H1 (cell line): ENCODE results near the gene CCDC47. TPM values are rescaled to one million over a fixed set of nuclear protein-coding genes. Genes with fewer than 3 reads are reported as not detected.

Source experiments
- CTCF ChIA-PET: fragments of 300-600 bp; sonication (Branson Sonifier 250); formaldehyde crosslinking; loops from one replicate; lab custom pipeline; 2021; ENCODE audit not compliant: partially characterized antibody; lab: Charles Lee
- POLR2A ChIA-PET: fragments of 300-600 bp; sonication (Branson Sonifier 250); formaldehyde crosslinking; loops from one replicate; lab custom pipeline; 2021; ENCODE audit warnings: inconsistent platforms; ENCODE audit not compliant: partially characterized antibody; lab: Charles Lee
- DNase-seq, 2 experiments: peaks; one replicate each; pipeline versions ENCODE4 v3.0.0 to v3.0.0-alpha.2; 2010 to 2022; ENCODE audit warnings: low spot score in 2 of 2, low read depth in 1 of 2, mixed read lengths in 1 of 2
- FAIRE-seq: peaks from 2 replicates; lab custom pipeline; 2011; peaks lifted over from hg19 to GRCh38; lab: Jason Lieb, UNC
- H2AFZ ChIP-seq: 2 replicates; pipeline ENCODE4 v1.8.1; 2012; ENCODE audit warnings: low read length, inconsistent platforms
- H2AK5ac ChIP-seq: 2 replicates; pipeline ENCODE4 v1.6.1; 2013; ENCODE audit warnings: low read depth, low read length
- H2BK120ac ChIP-seq: replicated peaks from 2 replicates; pipeline ENCODE3; 2013; ENCODE audit warnings: low read depth, low read length, inconsistent platforms
- H2BK12ac ChIP-seq: 2 replicates; pipeline ENCODE4 v1.6.1; 2013; ENCODE audit warnings: low read depth, low read length
- H2BK15ac ChIP-seq: 2 replicates; pipeline ENCODE4 v1.6.1; 2013; ENCODE audit warnings: low read length
- H2BK20ac ChIP-seq: 2 replicates; pipeline ENCODE4 v1.6.1; 2013; ENCODE audit warnings: low read length
- H2BK5ac ChIP-seq: 2 replicates; pipeline ENCODE4 v1.6.1; 2013; ENCODE audit warnings: low read depth, low read length
- H3K14ac ChIP-seq: 2 replicates; pipeline ENCODE4 v1.6.1; 2013; ENCODE audit warnings: inconsistent platforms; ENCODE audit not compliant: insufficient read length
- H3K18ac ChIP-seq: 2 replicates; pipeline ENCODE4 v1.6.1; 2013; ENCODE audit warnings: low read length; ENCODE audit errors: extremely low read depth
- H3K23ac ChIP-seq: 2 replicates; pipeline ENCODE4 v1.6.1; 2013; ENCODE audit warnings: inconsistent platforms; ENCODE audit not compliant: insufficient read length
- H3K23me2 ChIP-seq: 2 replicates; pipeline ENCODE4 v1.6.1; 2013; ENCODE audit warnings: low read depth, low read length
- H3K27ac ChIP-seq: 2 replicates; pipeline ENCODE4 v1.6.1; 2011; ENCODE audit warnings: low read depth, low read length, inconsistent platforms
- H3K27me3 ChIP-seq, 4 experiments: replicated peaks in 1 of 4; 1 replicate in 1 of 4; 2 replicates in 3 of 4; pipeline versions ENCODE4 v1.6.1 to v1.8.1; 2011 to 2013; ENCODE audit warnings: low read length in 3 of 4, mild to moderate bottlenecking in 3 of 4, inconsistent platforms in 2 of 4, mixed read lengths in 2 of 4, moderate library complexity in 1 of 4; ENCODE audit not compliant: control insufficient read depth in 3 of 4, insufficient read depth in 3 of 4; ENCODE audit errors: extremely low read depth in 1 of 4
- H3K36me3 ChIP-seq, 4 experiments: 2 replicates each; pipeline versions ENCODE4 v1.6.1 to v1.8.1; 2011 to 2013; ENCODE audit warnings: mild to moderate bottlenecking in 4 of 4, low read length in 3 of 4, moderate library complexity in 2 of 4, control low read depth in 1 of 4, inconsistent platforms in 1 of 4; ENCODE audit not compliant: insufficient read depth in 4 of 4, control insufficient read depth in 2 of 4
- H3K4ac ChIP-seq: replicated peaks from 2 replicates; pipeline ENCODE3; 2013; ENCODE audit warnings: low read length, low read depth, mixed read lengths, inconsistent platforms; ENCODE audit not compliant: insufficient read length
- H3K4me1 ChIP-seq, 4 experiments: replicated peaks in 1 of 4; 1 replicate in 1 of 4; 2 replicates in 3 of 4; pipeline versions ENCODE4 v1.6.1 to v1.8.1; 2011 to 2013; ENCODE audit warnings: low read length in 3 of 4, inconsistent platforms in 2 of 4, mixed read lengths in 1 of 4; ENCODE audit not compliant: insufficient read depth in 4 of 4, control insufficient read depth in 3 of 4
- H3K4me2 ChIP-seq, 2 experiments: 2 replicates each; pipeline versions ENCODE4 v1.6.1 to v1.8.1; 2011 to 2013; ENCODE audit warnings: low read depth in 2 of 2, low read length in 2 of 2, control low read depth in 1 of 2, inconsistent platforms in 1 of 2, mild to moderate bottlenecking in 1 of 2; ENCODE audit not compliant: insufficient read depth in 1 of 2
- H3K4me3 ChIP-seq, 4 experiments: fragments of 200-600, 300-600 bp in 1 of 4; sonication (generic), shearing (Covaris generic), sonication (Bioruptor Twin) in 1 of 4; 2 replicates each; pipeline versions ENCODE4 v1.5.1 to v1.8.1; 2011 to 2016; ENCODE audit warnings: low read length in 4 of 4, low read depth in 3 of 4, control low read depth in 2 of 4, inconsistent platforms in 2 of 4, mild to moderate bottlenecking in 2 of 4, mixed read lengths in 1 of 4, moderate library complexity in 1 of 4; ENCODE audit not compliant: insufficient read depth in 2 of 4; ENCODE audit errors: extremely low read depth in 1 of 4
- H3K56ac ChIP-seq: replicated peaks from 2 replicates; pipeline ENCODE3; 2013; ENCODE audit warnings: low read depth, mild to moderate bottlenecking, mixed read lengths, low read length, inconsistent platforms; ENCODE audit not compliant: insufficient read length
- H3K79me1 ChIP-seq: 2 replicates; pipeline ENCODE4 v1.6.1; 2013; ENCODE audit warnings: low read depth, low read length, control low read depth
- H3K79me2 ChIP-seq, 2 experiments: 2 replicates each; pipeline versions ENCODE4 v1.6.1 to v1.8.1; 2012 to 2013; ENCODE audit warnings: low read length in 2 of 2, mild to moderate bottlenecking in 2 of 2, inconsistent platforms in 1 of 2; ENCODE audit not compliant: insufficient read depth in 2 of 2, control insufficient read depth in 1 of 2
- H3K9ac ChIP-seq, 4 experiments: replicated peaks in 1 of 4; 1 replicate in 1 of 4; 2 replicates in 3 of 4; pipeline versions ENCODE4 v1.6.1 to v1.8.1; 2011 to 2013; ENCODE audit warnings: low read depth in 3 of 4, low read length in 3 of 4, control low read depth in 2 of 4, mild to moderate bottlenecking in 2 of 4, moderate library complexity in 2 of 4, inconsistent platforms in 1 of 4; ENCODE audit errors: extremely low read depth in 1 of 4
- H3K9me3 ChIP-seq, 2 experiments: 2 replicates each; pipeline versions ENCODE4 v1.6.1 to v1.8.1; 2012 to 2013; ENCODE audit warnings: mild to moderate bottlenecking in 2 of 2, moderate library complexity in 2 of 2, control low read depth in 1 of 2, inconsistent platforms in 1 of 2, low read depth in 1 of 2, low read length in 1 of 2, mixed read lengths in 1 of 2; ENCODE audit not compliant: insufficient read depth in 2 of 2
- H4K20me1 ChIP-seq, 2 experiments: replicated peaks in 1 of 2; 2 replicates each; pipeline versions ENCODE3 to v1.8.1; 2011 to 2013; ENCODE audit warnings: inconsistent platforms in 2 of 2, low read length in 2 of 2, mild to moderate bottlenecking in 1 of 2; ENCODE audit not compliant: insufficient read depth in 2 of 2, control insufficient read depth in 1 of 2
- H4K5ac ChIP-seq: 2 replicates; pipeline ENCODE4 v1.6.1; 2013; ENCODE audit warnings: low read length, low read depth, mixed read lengths, inconsistent platforms; ENCODE audit not compliant: insufficient read length
- H4K8ac ChIP-seq: 2 replicates; pipeline ENCODE4 v1.8.0; 2013; ENCODE audit warnings: mild to moderate bottlenecking, moderate library complexity, low read length, inconsistent platforms; ENCODE audit not compliant: insufficient read depth; ENCODE audit errors: extremely low read depth
- H4K91ac ChIP-seq: replicated peaks from 2 replicates; pipeline ENCODE3; 2013; ENCODE audit warnings: low read length, mixed read lengths, inconsistent platforms; ENCODE audit not compliant: insufficient read length
- ASH2L ChIP-seq: fragments of 200-600, 300-600 bp; sonication (generic); IDR thresholded peaks from one replicate; pipeline ENCODE4 v1.7.1; 2017; ENCODE audit warnings: low read length
- BACH1 ChIP-seq: IDR thresholded peaks from 2 replicates; pipeline ENCODE4 v1.6.1; 2012; ENCODE audit warnings: low read length, improper control_type of control experiment
- HDAC2 ChIP-seq, 2 experiments: fragments of 300-600 bp in 1 of 2; sonication (generic) in 1 of 2; IDR thresholded peaks; 2 replicates each; pipeline ENCODE4 v1.6.1; 2011 to 2012; ENCODE audit warnings: low read depth in 2 of 2, low read length in 2 of 2, mild to moderate bottlenecking in 2 of 2, moderate library complexity in 2 of 2, borderline replicate concordance in 1 of 2, inconsistent platforms in 1 of 2
- JUN ChIP-seq: IDR thresholded peaks from 2 replicates; pipeline ENCODE4 v1.6.1; 2011; ENCODE audit warnings: low read depth, mild to moderate bottlenecking, improper control_type of control experiment, low read length
- RAD21 ChIP-seq, 2 experiments: IDR thresholded peaks in 1 of 2; conservative IDR thresholded peaks in 1 of 2; 2 replicates each; pipeline ENCODE4 v1.6.1; 2011; ENCODE audit warnings: low read depth in 2 of 2, low read length in 2 of 2, improper control_type of control experiment in 1 of 2, inconsistent platforms in 1 of 2, mild to moderate bottlenecking in 1 of 2, moderate library complexity in 1 of 2
- TCF12 ChIP-seq: IDR thresholded peaks from 2 replicates; pipeline ENCODE4 v1.6.1; 2011; ENCODE audit warnings: low read depth, mild to moderate bottlenecking, low read length
- WGBS, 2 experiments: shearing (Covaris generic) in 1 of 2; methylation state at CpG; one replicate each; pipeline versions ENCODE4 v1.1.6 to v1.1.7; 2013 to 2015; ENCODE audit warnings: low lambda C conversion rate in 2 of 2, mixed read lengths in 2 of 2, inconsistent platforms in 1 of 2, low coverage in 1 of 2, missing lambda C conversion rate in 1 of 2; ENCODE audit not compliant: insufficient replicate concordance in 2 of 2, insufficient coverage in 1 of 2, insufficient read length in 1 of 2; ENCODE audit errors: extremely low coverage in 1 of 2, missing lambda C conversion rate in 1 of 2; 5-methylcytosine and 5-hydroxymethylcytosine counted together
- polyA plus RNA-seq, 7 experiments: library from polyadenylated mRNA; depleted of rRNA in 3 of 7; stranded (reverse) in 5 of 7; unstranded in 2 of 7; fragments of >200 nt in 5 of 7; fragments of 200-250 nt in 2 of 7; gene quantifications; 1 replicate in 5 of 7; 2 replicates in 1 of 7; 4 replicates in 1 of 7; pipeline versions ENCODE4 v1.2.1 to v1.2.3, GENCODE V29; 2011 to 2013; ENCODE audit warnings: missing spikeins in 2 of 7, mixed read lengths in 2 of 7
- total RNA-seq: library from RNA; stranded (reverse); fragmentation: NEBNext Ultra II Directional; extraction: Animal tissue kit (Norgen Biotek cat#: 25700); gene quantifications from 2 replicates; pipeline ENCODE4 v1.2.1, GENCODE V29; 2021
- TF ChIP-seq, protein P1 (sequence below): IDR thresholded peaks from 2 replicates; pipeline ENCODE4 v1.6.1; 2012; ENCODE audit warnings: inconsistent platforms

CCDC47 gene
- total and polyA plus RNA-seq, 2 of the 8 experiments (the other 6 are each of a cell fraction or from before 2014, with no cell fraction given) = 21.2 to 83.1 TPM

DNA sequence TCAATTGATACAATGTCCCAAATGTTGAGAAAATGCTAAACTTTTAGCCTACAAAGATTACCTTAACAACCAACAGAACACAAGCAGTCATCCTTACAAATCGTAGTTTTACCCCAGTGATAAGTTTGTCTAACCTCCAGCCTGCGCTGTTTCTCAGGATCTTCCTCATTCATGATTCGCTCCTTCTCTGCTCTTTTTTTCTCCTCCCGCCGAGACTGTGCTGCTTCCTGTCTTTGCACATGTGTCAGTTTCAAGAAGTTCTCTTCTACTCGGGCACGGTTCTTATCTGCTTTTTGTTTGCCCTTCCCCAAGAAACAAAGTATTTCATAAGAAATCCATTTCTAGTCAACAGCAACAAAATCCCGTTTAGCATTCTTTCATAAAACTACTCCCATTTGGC, 21.6 kb downstream of the CCDC47 start:
- Histone ChIP-seq H3K56ac (no peak overlapping the region), H2BK15ac (no peak overlapping the region), H2AFZ (no peak overlapping the region), H4K8ac (no peak overlapping the region), H3K4ac (no peak overlapping the region), H2BK20ac (no peak overlapping the region), H2BK120ac (no peak overlapping the region), H3K4me1 (no peaks in the 10 kb centered on the region), H4K5ac (no peak overlapping the region), H4K20me1 (no peaks in the 10 kb centered on the region), H3K9me3 (no peaks in the 10 kb centered on the region), H3K23me2 (no peaks in the 10 kb centered on the region), H3K18ac (no peak overlapping the region), H3K27ac (no peak overlapping the region), H3K36me3 (peaks cover 18 to 72% (median 44%) of the 10 kb centered on the region in 4 experiments), H3K14ac (no peak overlapping the region), H3K23ac (no peak overlapping the region), H3K79me1 (no peaks in the 10 kb centered on the region), H3K4me3 (no peak overlapping the region), H3K4me2 (no peak overlapping the region), H4K91ac (no peak overlapping the region), H3K27me3 (no peaks in the 10 kb centered on the region), H3K9ac (no peak overlapping the region), H2BK5ac (no peak overlapping the region)
- CTCF ChIA-PET = no interaction called here
- FAIRE-seq = no peak
- WGBS, 2 experiments = 95% methylated on average over 8 of the region's 8 CpGs; no CpG with 5 or more reads in 1 of the 2 experiments
- TF ChIP-seq TCF12 (no peak), JUN (no peak), HDAC2 (IDR thresholded peaks at IDR 0.05; ENCODE audit: borderline replicate concordance in 1 of 2, low read depth in 2 of 2, low read length in 2 of 2) (no peak), ASH2L (no peak), BACH1 (no peak), RAD21 (IDR thresholded peaks at IDR 0.05 in 1 of 2, conservative IDR thresholded peaks at IDR 0.05 in 1 of 2; ENCODE audit: low read depth in 2 of 2, low read length in 2 of 2) (no peak)
- TF ChIP-seq, protein P1, sequence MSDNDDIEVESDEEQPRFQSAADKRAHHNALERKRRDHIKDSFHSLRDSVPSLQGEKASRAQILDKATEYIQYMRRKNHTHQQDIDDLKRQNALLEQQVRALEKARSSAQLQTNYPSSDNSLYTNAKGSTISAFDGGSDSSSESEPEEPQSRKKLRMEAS = no peak
- TF ChIP-seq, all 59 proteins: peak for 0
- no peak overlapping the region for H2AK5ac ChIP-seq
- no peaks in the 10 kb centered on the region for H3K79me2 ChIP-seq
- POLR2A ChIA-PET = interaction anchor here (3.2 kb wide), 1 partner anchor 22 kb away, joined by 8 read pairs; the partner anchor contains the start of genes CCDC47 and DDX42
- no peak for DNase-seq
- H2BK12ac ChIP-seq = no peak overlapping the region
